DMS153 treated with DMSO at 0.1 percent for 48 hours (cell line): Measurements from ENCODE around the gene PDLIM7.

Source experiments
- DNase-seq: peaks from one replicate; lab custom pipeline; 2025; ENCODE audit not compliant: unreplicated experiment; lab: John Stamatoyannopoulos, UW

Gene PDLIM7

DNA sequence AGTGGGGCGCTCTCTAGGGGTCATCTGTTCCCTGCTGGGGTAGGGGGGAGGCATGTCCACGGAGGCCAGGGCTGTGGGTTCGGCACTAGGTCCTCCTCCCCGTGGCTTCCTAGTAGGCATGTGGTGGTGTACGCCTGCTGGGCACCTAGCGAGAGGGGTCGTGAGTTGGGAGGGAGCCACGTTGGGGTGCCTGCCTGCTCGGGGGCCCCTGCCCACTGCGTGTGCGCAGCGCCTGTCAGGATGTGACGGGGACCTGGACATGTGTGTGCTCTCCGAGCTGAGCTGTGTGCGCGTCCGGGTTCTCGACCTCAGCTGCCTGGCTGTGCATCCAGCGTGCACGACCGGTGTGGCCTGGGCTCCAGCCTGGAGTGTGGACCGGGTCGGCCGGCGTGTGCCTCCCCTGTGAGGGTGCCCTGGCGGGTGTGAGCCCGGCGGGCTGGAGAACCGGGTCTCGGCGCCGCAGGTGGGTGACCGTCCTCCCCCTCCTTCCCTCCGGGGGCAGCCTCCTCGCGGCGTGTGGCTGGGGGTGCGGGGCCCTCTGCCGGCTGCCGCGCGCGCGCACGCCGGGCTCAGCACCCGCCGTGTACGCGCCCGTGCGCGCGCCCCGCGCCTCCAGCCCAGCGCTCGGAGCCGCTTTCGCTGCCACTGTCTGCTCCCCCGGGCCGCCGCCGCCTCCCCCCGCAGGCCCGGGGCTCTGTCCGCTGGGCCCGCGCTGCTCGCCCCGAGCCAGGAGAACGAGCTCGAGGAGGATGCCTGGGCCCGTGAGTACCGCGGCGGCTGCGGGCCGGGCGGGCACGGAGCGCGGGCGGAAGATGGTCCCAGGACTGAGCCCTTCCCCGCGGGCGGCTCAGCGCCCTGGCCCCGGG lies 51.0 kb downstream of the PDLIM7 start, which contains the start of gene PRR7:
PRR7 (plus strand) TSS at position 615 of the 866 bp plus-strand sequence. CDS start 8,254 bp downstream, outside the sequence.
- DNase-seq, result peak; percentile 6

GRCh38 chr5:177445917-177446199 lies 51.5 kb downstream of the PDLIM7 start:
- DNase-seq, result no peak

GRCh38 chr5:177445052-177445916 lies 52.1 kb downstream of the PDLIM7 start:
- no peak for DNase-seq

DNA sequence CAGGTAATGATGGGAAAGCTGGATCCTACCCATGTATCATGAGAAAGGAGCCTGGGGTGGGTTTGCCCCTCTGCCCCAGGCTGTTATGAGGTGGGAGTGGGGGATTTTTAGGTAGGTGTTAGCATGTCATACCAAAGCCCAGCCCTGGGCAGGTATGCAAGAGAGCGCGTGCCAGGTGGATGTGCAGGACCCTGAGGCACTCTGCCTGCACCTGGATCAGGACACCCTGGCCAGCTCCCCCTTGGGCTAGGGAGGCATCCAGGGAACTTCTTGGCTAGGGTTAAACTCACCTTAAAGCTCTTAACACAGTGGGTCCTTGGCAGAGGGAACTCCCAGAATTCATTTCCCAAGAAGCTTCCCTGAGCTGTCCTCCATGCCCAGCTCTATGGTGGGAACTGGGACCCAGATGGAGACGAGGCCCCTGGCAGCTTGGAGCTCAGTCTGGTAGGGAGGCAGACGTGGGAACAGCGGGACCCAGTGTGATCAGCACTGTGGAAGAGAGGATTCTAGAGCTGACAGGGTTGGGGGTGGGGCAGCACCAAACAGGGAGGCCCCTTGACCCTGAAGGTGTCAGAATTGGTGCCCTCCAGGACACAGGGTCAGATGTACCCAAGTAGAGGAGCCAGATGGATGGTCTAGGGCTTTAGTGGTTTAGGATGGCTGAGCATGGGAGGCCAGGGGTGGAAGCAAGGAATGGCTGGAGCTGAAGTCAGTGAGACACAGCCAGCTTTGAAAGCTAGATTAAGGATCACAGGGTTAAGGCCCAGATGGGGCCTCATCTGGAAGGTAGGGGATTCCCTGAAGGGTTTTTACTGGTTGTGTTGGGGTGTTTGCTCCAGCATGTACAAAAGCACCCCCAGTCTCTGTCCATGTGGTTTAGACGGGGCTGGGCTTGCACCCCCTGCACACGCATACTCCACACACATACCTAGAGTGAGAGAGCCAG lies 53.0 kb downstream of the PDLIM7 start:
- DNase-seq, result no peak

GRCh38 chr5:177443144-177443983 lies 54.0 kb downstream of the PDLIM7 start:
- DNase-seq, result no peak

GRCh38 chr5:177442066-177442826 lies 55.2 kb downstream of the PDLIM7 start:
- no peak for DNase-seq

GRCh38 chr5:177440990-177441780 lies 56.2 kb downstream of the PDLIM7 start:
- DNase-seq, result no peak

- no peak for DNase-seq
These were observed 57.0 kb downstream of the PDLIM7 start for GRCh38 chr5:177440211-177440989.

DNA sequence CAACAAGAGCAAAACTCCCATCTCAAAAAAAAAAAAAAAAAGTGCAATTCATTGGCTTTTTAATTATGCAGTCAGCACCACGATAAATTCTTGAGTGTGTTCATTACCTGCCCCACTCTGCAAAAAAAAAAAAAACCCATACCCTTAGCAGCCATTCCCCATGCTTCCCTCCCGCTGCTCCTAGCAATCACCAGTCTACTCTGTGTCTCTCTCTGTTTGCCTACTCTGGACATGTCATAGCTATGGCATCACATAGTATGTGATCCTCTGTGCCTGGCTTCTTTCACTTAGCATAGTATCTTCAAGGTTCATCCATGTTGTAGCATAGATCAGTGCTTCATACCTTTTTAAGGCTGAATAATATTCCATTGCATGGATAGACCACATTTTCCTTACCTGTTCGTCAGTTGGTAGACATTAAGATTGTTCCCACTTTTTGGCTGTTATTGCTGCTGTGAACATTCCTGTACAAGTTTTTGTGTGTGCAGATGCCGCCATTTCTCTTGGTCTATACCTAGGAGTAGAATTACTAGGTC lies 57.8 kb downstream of the PDLIM7 start:
- no peak for DNase-seq

DNA sequence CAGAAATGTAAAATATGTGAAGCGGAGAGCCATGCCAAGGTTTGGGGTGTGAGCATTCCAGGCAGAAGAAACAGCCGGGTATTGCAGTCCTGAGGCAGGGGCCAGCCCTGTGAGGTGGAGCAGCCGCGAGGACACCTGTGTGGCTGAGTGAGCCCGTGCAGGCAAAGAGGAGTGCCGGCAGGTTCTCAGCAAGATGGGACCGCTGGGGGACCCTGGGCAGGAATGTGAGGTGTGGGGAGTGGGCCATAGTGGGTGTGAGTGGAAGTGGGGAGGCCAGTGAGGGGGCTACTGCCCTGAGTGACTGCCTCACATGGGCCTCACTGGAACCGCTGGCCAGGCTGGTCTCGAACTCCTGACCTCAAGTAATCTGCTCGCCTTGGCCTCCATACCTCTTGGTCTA lies 58.9 kb downstream of the PDLIM7 start:
- DNase-seq, result no peak

DNA sequence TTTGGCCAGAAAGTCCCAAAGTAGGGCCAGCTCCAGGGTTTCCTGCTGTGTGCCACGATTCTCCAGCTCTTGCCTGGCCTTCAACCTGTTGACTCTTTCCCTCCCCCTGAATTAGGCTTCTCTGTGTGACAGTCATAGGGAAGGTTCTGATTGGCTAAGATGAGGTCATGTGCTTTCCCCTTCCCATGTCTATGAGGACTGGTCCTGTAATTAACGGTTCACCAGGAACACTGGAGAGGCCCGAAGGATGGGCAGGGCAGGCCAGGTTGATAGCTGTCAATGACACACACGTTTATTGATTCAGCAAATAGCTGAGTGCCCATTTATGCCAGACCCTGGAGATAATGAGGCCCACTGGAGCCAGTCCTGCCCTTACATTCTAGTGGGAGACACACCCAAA lies 59.8 kb downstream of the PDLIM7 start:
- no peak for DNase-seq

GRCh38 chr5:177435847-177436536 lies 61.4 kb downstream of the PDLIM7 start:
- DNase-seq, result no peak

DNA sequence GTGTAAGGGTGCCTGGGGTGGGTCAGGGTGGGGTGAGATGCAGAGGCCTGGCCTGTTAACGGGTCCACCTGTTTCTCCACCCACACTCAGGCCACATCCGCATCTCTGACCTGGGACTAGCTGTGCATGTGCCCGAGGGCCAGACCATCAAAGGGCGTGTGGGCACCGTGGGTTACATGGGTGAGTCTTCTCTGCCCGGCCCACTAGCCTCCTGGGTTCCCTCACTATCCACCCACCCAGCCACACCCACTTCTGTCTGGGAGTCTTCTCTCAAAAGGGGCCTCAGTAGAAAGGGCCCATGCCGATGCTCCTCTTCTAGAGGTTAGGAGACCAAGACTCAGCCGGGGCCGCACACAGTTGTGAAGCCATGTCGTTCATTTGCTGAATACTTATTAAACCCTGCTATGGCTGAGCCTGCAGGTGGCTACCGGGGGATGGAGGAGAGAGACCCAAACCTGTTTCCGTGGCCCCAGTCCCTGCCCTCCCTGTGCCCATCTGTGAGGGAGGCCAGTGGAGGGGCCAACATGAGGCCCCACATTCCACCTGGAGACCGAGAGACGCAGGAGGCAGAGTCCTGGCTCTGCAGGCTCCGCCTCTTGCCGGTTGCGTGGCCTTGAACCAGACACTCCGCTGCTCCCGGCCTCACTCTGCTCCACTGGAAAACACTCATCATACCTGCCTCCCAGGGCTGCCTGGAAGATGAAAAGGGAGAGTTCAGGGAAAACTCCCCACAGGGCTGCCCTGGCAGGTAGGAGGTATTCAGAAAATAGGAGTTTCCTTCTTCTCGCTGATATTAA lies 62.3 kb downstream of the PDLIM7 start:
- no peak for DNase-seq

- DNase-seq, result no peak
These were observed 63.0 kb downstream of the PDLIM7 start for GRCh38 chr5:177434437-177434836.

DNA sequence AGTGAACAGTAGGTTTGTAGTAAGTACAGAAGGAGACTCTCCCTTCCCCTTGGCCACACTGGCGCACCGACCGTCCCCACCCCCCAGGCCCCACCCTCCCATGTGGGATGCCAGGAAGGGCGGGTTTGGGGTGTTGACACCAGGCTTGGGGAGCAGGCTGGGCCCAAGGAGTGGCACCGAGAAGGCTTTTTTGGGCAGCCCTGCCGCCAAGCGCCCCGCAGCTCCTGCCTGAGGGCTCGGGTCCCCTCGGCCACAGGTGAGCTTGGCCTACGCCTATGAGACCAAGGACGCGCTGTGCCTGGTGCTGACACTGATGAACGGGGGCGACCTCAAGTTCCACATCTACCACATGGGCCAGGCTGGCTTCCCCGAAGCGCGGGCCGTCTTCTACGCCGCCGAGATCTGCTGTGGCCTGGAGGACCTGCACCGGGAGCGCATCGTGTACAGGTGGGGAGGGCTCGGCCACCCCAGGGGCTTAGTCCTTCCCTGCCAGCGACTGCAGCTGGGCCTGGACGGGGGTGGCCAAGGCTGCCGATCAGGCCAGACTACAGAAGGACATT lies 63.7 kb downstream of the PDLIM7 start:
- DNase-seq, result no peak
